SK-MEL-5 (cell line): ENCODE data around the gene PTPN20. TPM values are rescaled to one million over a fixed set of nuclear protein-coding genes. Genes with fewer than 3 reads are reported as not detected.
A peak's percentile ranks its signal among the peaks of the same experiment; 100 is the strongest.

ENCODE experiments used
- DNase-seq: peaks from one replicate; pipeline ENCODE4 v3.0.0-alpha.2; 2016; ENCODE audit warnings: low read depth, low spot score
- in situ Hi-C: cut with HindIII; loops from 2 replicates; pipeline ENCODE4 v1.10.0; 2016; ENCODE audit warnings: low sequenced_read_pairs, high pct_unique_total_duplicates, low pct_unique_long_range_greater_than_20kb
- total RNA-seq: library from RNA; depleted of rRNA; stranded (reverse); fragments of >200 nt; shearing (Covaris generic); gene quantifications from 2 replicates; pipeline ENCODE4 v1.2.3, GENCODE V29; 2014

Gene PTPN20
- total RNA-seq, 1 experiment from 2014 or later: 5.0 TPM

- in situ Hi-C loops: no loop called here
- DNase-seq: no peak
Observed at GRCh38 chr10:47027108-47027783, 116.0 kb downstream of the PTPN20 start.

- no peak for DNase-seq
- in situ Hi-C loops: no loop called here
Observed at GRCh38 chr10:47027784-47028260, 116.6 kb downstream of the PTPN20 start.

GRCh38 chr10:47028466-47028865, 117.2 kb downstream of the PTPN20 start:
- in situ Hi-C loops: no loop called here
- no peak for DNase-seq

GRCh38 chr10:47029181-47030009, 118.2 kb downstream of the PTPN20 start:
- in situ Hi-C loops: no loop called here
- no peak for DNase-seq

- DNase-seq: no peak
Observed at GRCh38 chr10:47030191-47030703, 119.0 kb downstream of the PTPN20 start.

GRCh38 chr10:47031211-47031900, 120.1 kb downstream of the PTPN20 start:
- peak; percentile 36 for DNase-seq
- in situ Hi-C loops: no loop called here

More at GRCh38 chr10:47030191-47030703, 119.0 kb downstream of the PTPN20 start:
- in situ Hi-C loops: no loop called here

- peak; percentile 1 for DNase-seq
- in situ Hi-C loops: no loop called here
Observed at GRCh38 chr10:47031901-47032465, 120.8 kb downstream of the PTPN20 start.

- no peak for DNase-seq
- in situ Hi-C loops: no loop called here
Observed at GRCh38 chr10:47033081-47033480, 121.9 kb downstream of the PTPN20 start.

GRCh38 chr10:47033541-47034270, 122.5 kb downstream of the PTPN20 start:
- in situ Hi-C loops: no loop called here
- no peak for DNase-seq

GRCh38 chr10:47034441-47035051, 123.3 kb downstream of the PTPN20 start:
- in situ Hi-C loops: no loop called here
- DNase-seq: no peak

GRCh38 chr10:47035171-47035818, 124.1 kb downstream of the PTPN20 start:
- in situ Hi-C loops: no loop called here

GRCh38 chr10:47035819-47036337, 124.7 kb downstream of the PTPN20 start:
- in situ Hi-C loops: no loop called here
- DNase-seq: no peak

More at GRCh38 chr10:47035171-47035818, 124.1 kb downstream of the PTPN20 start:
- no peak for DNase-seq

GRCh38 chr10:47036771-47037170, 125.5 kb downstream of the PTPN20 start:
- in situ Hi-C loops: no loop called here

GRCh38 chr10:47037654-47038425, 126.6 kb downstream of the PTPN20 start:
- in situ Hi-C loops: no loop called here
- no peak for DNase-seq

More at GRCh38 chr10:47036771-47037170, 125.5 kb downstream of the PTPN20 start:
- DNase-seq: no peak

- no peak for DNase-seq
- in situ Hi-C loops: no loop called here
Observed at GRCh38 chr10:47038881-47039561, 127.8 kb downstream of the PTPN20 start.
